HG03025 (cell line): Measurements from ENCODE around the gene IL12RB1.
"Not testable (repeated sequence)": the region's sequence is repeated elsewhere in the genome, so short reads cannot be mapped to it uniquely, and the experiment has no call there.

ENCODE experiments used
- ATAC-seq: cut with Tn5 transposase; IDR thresholded peaks from one replicate; pipeline ENCODE4 v1.9.1; 2021; ENCODE audit warnings: mild to moderate bottlenecking, moderate library complexity; ENCODE audit not compliant: unreplicated experiment, low FRiP score

The IL12RB1 gene

GRCh38 chr19:18090545-18091216 lies 3.9 kb upstream of the IL12RB1 start:
- no peak for ATAC-seq

- ATAC-seq: no peak
Observed at GRCh38 chr19:18089726-18090125, 3.0 kb upstream of the IL12RB1 start.

GRCh38 chr19:18089096-18089541 lies 2.4 kb upstream of the IL12RB1 start:
- ATAC-seq: not testable (repeated sequence)

- no peak for ATAC-seq
Observed at GRCh38 chr19:18085702-18086457, 854 bp downstream of the IL12RB1 start.

- no peak for ATAC-seq
Observed at GRCh38 chr19:18083929-18084684, 2.6 kb downstream of the IL12RB1 start.

- ATAC-seq: no peak
Observed at GRCh38 chr19:18074192-18074591, 12.5 kb downstream of the IL12RB1 start.

- no peak for ATAC-seq
Observed at GRCh38 chr19:18073197-18073596, 13.5 kb downstream of the IL12RB1 start.

- ATAC-seq: no peak
Observed at GRCh38 chr19:18072335-18072734, 14.4 kb downstream of the IL12RB1 start.

GRCh38 chr19:18070181-18070580 lies 16.6 kb downstream of the IL12RB1 start:
- no peak for ATAC-seq

- ATAC-seq: no peak
Observed at GRCh38 chr19:18069383-18069782, 17.4 kb downstream of the IL12RB1 start.

- no peak for ATAC-seq
Observed at GRCh38 chr19:18068395-18068794, 18.3 kb downstream of the IL12RB1 start.

GRCh38 chr19:18065173-18065495 lies 21.6 kb downstream of the IL12RB1 start:
- no peak for ATAC-seq

GRCh38 chr19:18063463-18063862 lies 23.3 kb downstream of the IL12RB1 start:
- no peak for ATAC-seq

GRCh38 chr19:18062028-18062427 lies 24.7 kb downstream of the IL12RB1 start:
- no peak for ATAC-seq

GRCh38 chr19:18060472-18060871 lies 26.3 kb downstream of the IL12RB1 start:
- no peak for ATAC-seq

GRCh38 chr19:18059902-18060301 lies 26.8 kb downstream of the IL12RB1 start:
- ATAC-seq: no peak

- ATAC-seq: no peak
Observed at GRCh38 chr19:18059297-18059696, 27.4 kb downstream of the IL12RB1 start.

- ATAC-seq: no peak
Observed at GRCh38 chr19:18058208-18059009, 28.3 kb downstream of the IL12RB1 start.

- no peak for ATAC-seq
Observed at GRCh38 chr19:18057557-18057956, 29.2 kb downstream of the IL12RB1 start.

- no peak for ATAC-seq
Observed at GRCh38 chr19:18055967-18056366, 30.8 kb downstream of the IL12RB1 start.
